OCI-LY1 (cell line): ENCODE data around the gene CCDC146.
"Not testable (repeated sequence)": the region's sequence is repeated elsewhere in the genome, so short reads cannot be mapped to it uniquely, and the experiment has no call there.

Experiments used
- EZH2 ChIP-seq: fragments of 200-600 bp; sonication (generic), shearing (Covaris generic); IDR thresholded peaks from 2 replicates; pipeline ENCODE4 v1.8.0; 2017; ENCODE audit warnings: borderline replicate concordance, mixed run types, mild to moderate bottlenecking, antibody characterized with exemption, low read length, moderate library complexity, mixed read lengths
- TF ChIP-seq, protein P1 (sequence below): fragments of 200-600 bp; sonication (generic), shearing (Covaris generic); IDR thresholded peaks from 2 replicates; pipeline ENCODE4 v1.5.1; 2017; ENCODE audit warnings: mild to moderate bottlenecking, antibody characterized with exemption, low read length, moderate library complexity, mixed read lengths

- TF ChIP-seq, protein P1, sequence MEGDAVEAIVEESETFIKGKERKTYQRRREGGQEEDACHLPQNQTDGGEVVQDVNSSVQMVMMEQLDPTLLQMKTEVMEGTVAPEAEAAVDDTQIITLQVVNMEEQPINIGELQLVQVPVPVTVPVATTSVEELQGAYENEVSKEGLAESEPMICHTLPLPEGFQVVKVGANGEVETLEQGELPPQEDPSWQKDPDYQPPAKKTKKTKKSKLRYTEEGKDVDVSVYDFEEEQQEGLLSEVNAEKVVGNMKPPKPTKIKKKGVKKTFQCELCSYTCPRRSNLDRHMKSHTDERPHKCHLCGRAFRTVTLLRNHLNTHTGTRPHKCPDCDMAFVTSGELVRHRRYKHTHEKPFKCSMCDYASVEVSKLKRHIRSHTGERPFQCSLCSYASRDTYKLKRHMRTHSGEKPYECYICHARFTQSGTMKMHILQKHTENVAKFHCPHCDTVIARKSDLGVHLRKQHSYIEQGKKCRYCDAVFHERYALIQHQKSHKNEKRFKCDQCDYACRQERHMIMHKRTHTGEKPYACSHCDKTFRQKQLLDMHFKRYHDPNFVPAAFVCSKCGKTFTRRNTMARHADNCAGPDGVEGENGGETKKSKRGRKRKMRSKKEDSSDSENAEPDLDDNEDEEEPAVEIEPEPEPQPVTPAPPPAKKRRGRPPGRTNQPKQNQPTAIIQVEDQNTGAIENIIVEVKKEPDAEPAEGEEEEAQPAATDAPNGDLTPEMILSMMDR, result not testable (repeated sequence)
- TF ChIP-seq EZH2, result not testable (repeated sequence)
Observed at GRCh38 chr7:77177321-77177904, 55.0 kb downstream of the CCDC146 start.
